Epidermal melanocyte (primary cell): Measurements from ENCODE around the gene INO80B.
"Not testable (repeated sequence)": the region's sequence is repeated elsewhere in the genome, so short reads cannot be mapped to it uniquely, and the experiment has no call there.

Source experiments
- DNase-seq: peaks from one replicate; pipeline ENCODE4 v3.0.0; 2011; ENCODE audit warnings: low spot score; ENCODE audit not compliant: insufficient read length

The INO80B gene

DNA sequence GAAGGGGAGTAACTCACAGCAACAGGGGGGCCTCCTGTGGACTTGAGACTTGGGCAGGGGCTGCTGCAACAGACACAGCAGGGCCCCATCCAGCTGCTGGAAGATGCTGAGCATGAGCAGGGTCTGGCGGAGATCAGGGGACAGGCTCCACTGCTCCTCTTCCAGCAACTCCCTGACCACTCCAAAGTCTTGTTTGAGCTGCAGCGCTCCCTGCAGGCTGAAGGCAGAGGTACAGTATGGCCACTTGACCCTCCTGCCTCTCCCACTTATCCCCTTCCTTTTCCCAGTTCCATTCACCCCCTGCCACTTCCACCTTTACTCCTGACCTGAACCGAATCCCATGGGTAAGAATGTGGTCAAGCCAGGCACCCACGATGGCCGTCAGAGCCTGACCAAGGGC, 20.0 kb downstream of the INO80B start:
- no peak for DNase-seq

DNA sequence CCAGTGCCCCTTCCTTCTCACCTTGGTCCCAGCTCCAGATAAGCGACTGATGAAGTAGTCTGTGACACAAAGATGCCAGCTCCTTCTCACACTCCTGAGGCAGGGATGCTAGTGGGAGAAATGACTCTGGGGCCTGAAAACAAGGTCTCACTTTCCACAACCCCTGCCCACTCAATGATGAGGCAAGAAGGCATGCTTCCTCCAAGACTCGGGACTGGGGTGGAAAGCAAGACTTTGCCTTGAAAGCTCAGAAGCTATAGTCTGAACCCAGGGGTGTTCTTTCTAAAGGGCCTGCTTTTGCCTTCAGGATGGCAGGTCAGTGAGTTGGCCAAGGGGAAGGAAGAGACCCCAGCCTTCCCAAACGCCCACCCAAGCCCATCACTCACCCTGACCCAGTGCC, 26.5 kb downstream of the INO80B start:
- DNase-seq: no peak

DNA sequence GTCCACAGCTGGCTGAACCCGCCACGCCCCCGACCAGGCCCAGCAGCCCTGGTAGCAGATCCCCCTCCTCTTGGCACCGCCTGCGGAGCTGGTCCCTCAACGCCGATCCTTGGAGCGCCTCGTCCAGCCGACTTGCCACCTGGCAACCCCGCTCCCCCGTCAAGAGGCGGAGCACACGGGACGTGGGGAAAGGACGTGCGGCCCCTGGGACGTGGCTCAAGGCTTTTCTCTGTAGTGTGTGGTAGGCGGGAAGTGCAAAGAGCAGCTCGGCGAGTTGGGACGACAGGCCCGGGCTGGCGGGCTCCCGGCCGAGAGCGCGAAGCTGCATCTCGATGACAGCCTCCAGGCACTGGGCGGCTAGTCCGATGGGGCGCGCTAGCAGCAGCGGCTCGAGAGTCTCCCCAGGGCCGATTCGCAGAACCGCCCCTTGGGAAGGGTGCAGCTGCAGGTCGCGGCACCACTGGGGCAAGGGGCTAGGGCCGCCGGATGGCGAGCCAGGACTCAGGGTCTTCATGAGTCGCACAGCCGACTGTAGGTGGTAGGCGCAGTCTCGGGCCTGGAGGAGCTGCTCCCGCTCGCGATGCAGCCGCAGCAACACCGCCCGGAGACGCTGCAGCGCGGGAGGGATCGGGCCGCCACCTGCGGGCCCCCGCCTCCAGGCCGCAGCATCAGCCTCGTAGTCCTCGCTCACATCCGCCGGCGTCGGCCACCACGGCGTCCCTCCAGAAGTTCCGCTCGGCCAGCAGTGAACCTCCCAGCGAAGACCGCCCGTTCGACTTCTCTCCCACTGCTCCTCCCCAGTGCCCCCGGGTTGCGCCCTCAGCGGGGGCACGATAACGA, 27.3 kb downstream of the INO80B start:
- no peak for DNase-seq

DNA sequence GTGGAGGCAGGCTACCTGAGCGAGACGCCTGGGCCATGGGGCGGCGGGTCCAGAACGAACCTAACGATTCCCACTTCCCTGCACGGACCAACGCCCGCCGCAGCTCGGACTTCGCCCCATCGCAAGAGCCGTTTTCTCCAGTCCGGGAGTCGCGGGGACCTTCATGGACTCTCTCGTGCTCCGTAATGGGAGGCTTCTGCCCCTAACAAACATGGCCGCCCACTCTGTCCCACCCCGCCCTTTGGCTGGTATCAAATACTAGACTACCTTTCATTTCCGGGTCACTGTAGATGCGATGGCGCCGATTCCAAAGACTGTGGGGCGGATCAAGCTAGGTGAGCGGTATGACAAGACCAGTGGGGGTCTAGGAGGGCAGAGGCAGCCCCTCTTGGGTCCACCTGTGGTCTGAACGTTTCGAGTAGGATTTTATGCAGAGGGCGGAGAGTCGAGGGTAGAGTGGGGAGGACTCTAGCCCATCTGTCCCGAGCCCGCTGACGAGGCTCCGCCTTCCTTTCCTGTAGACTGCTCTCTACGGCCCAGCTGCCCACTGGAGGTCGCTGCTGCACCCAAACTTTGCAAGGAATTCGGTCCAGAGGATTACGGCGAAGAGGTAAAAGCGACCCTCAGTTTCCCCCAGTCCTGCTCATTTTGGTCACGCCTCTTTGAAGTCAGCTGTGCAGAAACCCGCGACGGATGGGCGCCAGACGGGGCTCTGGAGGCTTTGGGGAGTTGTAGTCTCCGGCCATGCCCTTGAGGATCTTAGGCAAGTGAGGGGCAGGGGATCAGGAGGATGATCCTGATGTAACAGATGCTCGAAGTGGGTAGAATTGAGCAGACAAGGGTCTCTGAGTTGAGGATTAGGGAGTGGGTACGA, 28.2 kb downstream of the INO80B start, which contains the start of the genes CCDC142 and TTC31:
Gene CCDC142, minus strand, starts transcription at position 198 of the 874 bp plus-strand sequence. Its CDS starts 161 bp downstream, at position 37.
Gene TTC31, plus strand, starts transcription at position 281 of the 874 bp plus-strand sequence. Its CDS starts 15 bp downstream, at position 296.
- DNase-seq: peak; percentile 95

DNA sequence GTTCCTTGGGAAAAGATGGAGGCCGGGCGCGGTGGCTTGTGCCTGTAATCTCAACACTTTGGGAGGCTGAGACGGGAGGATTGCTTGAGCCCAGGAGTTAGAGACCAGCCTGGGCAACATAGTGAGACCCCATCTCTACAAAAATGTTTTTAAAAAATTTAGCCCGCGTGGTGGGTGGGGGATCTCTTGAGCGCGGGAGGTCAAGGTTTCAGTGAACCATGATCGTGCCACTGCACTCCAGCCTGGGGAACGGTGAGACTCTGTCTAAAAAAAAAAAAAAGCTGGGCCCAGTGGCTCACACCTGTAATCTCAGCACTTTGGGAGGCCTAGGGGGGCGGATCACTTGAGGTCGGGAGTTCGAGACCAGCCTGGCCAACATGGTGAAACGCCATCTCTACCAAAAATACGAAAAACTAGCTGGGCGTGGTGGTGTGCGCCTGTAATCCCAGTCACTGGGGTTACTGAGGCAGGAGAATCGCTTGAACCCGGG, 28.8 kb downstream of the INO80B start:
- DNase-seq: not testable (repeated sequence)

DNA sequence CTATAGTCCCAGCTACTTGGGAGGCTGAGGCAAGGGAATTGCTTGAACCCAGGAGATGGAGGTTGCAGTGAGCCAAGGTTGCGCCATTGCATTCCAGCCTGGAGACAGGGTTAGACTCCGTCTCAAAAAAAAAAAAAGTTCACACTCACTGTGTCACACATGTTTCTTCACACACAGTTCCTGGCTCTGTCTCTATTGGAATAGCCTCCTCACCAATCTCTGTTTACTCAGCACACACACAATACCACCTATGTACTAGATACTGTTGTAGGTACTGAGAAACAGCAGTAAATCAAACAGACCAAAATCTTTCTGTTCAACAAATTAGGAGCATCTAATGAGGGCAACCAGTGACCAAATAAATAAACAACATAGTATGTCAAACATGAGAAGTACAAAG, 31.3 kb downstream of the INO80B start:
- no peak for DNase-seq

DNA sequence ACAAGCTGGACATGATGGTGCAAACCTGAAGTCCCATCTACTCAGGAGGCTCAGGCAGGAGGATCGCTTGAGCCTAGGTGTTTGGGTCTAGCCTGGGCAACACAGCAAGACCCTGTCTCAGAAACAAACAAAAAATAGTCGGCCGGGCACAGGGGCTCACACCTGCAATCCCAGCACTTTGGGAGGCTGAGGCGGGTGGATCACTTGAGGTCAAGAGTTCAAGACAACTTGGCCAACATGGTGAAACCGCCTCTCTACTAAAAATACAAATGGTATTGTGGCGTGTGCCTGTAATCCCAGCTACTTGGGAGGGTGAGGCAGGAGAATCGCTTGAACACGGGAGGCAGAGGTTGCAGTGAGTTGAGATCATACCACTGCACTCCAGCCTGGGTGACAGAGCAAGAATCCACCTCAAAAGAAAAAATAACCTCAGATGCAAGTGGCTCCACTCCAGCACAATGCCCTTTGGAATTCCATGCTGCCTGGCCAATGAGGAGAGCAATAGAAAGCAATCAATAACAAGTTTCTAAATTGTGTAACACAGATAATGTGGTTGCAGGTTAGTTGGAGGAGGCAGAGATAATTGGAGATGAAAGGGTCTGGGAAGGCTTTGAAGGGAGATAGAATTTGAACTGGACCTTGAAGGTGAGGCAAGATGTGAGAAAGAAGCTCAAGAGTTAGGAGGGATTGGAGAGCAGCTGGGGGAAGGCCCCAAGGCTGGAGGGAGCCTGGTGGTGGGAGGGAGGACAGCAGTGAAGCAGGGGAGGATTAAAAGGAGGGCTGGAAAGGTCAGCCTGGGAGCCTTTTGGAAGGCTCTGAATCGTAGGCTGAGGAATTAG, 34.0 kb downstream of the INO80B start:
- DNase-seq: no peak

DNA sequence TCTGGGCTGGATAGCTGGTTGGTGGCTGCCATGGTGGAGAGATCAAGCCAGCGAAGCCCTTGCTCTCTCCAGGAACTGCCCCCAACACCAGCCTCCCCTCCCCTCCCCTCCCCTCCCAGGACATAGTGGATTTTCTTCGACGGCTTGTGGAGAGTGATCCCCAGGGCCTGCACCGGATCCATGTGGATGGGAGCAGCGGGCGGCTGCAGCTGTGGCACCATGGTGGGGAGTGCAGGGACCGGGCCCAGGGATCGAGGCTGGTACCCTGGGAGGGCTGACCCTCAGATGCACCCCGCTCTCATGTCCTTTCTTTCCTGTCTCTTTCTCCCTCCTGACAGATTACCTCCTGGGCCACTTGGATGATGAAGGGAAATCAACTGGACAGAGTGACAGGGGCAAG, 35.0 kb downstream of the INO80B start:
- no peak for DNase-seq

DNA sequence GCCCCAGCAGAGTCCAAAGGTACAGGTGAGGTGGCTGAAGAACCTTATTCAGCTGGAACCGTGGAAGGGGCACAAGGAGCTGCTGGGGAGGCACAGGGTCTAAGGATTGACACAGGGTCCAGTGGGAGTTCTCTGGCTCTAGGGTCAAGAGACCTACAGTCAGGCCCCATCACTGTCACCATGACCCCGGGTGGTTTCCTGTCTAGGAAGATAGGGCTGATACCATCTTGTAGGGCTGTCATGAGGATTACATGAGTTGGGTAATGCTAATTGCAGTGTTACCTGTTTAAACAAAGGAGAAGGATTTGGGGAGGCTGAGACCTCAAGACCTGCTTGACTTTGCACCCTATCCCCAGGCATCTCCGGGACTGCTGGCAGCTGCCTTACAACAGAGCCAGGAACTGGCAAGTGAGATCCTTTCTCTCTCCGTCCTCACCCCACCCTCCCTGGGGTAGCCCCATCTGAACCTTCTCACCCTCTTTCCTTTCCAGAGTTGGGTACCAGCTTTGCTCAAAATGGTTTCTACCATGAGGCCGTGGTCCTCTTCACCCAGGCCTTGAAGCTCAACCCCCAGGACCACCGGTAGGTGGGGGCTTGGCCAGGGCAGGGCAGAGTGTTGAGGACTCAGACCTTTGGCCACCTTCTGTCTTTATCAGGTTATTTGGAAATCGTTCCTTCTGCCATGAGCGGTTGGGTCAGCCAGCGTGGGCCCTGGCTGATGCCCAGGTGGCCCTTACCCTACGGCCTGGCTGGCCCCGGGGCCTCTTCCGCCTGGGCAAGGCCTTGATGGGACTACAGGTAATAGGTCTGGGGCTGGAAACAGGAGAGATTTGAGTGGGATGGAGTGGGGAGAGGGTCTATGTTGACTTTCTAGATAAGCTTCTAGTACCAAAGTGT, 37.0 kb downstream of the INO80B start:
- DNase-seq: no peak

DNA sequence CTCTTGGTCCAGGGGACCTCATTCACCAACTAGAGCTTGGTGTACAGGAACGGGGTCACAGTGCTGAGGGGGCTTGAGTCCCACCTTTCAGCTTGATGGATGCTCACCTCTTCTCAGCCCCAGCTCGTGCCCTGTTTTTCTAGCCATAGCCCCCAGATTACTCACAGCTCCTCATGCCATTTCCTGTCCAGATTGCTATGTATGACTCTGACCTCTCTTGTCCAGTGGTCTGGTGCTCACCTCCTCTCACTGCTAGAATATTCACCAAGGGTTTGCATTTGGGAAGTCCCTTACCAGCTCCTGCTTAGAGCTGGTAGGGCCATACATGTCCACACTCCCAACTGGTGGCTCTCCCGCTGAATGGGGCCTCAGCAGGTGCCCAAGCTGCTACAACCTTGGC, 38.7 kb downstream of the INO80B start:
- DNase-seq: no peak

DNA sequence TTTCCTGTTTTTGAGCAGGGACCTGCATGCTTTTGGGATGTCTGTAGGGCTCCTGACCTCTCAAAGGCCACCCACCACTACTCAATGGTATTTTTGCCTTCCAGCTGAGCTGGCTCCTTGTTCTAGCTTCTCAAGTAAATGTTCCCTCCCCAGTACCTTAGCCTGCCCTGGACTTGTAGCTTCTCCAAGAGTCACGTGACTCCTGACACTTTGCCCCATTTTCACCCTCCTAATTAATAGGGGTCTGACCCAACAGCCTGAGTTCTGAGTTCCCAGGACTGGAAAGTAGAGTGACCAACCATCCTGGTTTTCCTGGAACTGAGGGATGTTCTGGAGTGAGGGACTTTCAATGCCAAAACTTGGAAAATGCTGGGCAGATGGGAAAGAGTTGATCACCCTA, 40.6 kb downstream of the INO80B start:
- DNase-seq: no peak

DNA sequence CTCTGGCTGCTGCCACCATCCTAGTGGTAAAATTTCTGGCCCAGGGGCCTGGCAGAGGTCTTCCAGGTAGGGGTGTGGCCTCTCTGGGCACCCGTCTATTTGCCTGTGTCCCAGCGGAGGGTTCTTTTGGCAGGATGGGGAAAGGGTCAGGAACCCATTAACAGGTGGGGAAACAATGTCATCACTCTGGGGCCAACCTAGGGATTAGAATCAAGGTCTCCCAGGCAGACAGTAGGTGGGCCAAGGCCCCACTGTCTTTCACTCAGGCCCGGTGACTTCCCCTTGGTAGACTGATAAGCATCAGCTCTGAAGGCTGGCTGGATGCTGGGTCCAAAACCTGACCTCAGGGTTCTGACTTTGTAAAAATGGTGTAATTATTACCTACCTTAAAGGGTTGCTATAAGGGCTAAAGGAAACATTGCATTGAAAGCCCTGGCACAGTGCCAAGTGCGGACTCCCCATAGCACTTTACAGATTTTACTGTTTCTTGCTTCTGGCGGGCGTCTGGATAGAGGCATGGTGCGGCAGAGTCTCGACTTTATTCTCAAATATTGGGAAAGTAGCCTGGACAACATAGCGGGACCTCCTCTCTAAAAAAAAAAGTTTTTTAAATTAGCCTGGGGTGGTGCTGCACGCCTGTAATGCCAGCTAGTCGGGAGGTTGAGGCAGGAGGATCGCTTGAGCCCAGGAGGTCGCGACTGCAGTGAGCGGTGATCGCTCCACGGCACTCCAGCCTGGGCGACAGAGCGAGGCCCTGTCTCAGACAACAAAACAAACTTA, 42.3 kb downstream of the INO80B start:
- no peak for DNase-seq

DNA sequence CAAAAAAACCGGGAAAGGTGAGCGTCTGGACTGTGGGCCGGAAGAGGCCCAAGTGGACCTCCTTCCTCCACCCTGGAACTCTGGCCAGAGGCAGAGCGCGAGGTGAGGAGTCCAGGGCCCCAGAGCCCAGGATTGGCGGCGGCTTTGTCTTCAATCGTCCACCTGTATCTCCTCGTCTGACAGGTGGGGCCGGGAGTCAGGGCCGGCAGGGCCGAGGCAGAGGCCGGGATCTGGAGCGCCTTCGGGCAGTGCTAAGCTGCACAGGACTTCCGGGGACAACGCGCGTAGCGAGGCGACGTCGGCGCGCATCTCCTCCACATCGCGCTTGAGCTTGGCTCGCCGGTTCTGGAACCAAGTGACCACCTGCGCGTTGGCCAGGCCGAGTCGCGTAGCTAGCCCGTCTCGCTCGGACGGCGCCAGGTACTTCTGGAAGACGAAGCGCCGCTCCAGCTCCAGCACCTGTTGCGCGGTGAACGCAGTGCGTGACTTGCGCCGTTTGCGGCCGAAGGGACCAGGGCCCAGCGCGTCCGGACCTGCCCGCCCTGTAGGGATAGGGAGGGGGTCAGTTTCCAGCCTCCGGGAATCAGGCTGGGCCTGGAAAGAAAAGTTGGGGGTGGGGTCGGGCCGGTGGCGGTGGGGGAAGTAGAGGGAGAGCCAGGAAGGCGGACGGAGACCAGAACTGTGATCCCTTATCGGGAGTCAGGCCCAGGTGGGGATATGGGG, 43.1 kb downstream of the INO80B start:
- DNase-seq: no peak

DNA sequence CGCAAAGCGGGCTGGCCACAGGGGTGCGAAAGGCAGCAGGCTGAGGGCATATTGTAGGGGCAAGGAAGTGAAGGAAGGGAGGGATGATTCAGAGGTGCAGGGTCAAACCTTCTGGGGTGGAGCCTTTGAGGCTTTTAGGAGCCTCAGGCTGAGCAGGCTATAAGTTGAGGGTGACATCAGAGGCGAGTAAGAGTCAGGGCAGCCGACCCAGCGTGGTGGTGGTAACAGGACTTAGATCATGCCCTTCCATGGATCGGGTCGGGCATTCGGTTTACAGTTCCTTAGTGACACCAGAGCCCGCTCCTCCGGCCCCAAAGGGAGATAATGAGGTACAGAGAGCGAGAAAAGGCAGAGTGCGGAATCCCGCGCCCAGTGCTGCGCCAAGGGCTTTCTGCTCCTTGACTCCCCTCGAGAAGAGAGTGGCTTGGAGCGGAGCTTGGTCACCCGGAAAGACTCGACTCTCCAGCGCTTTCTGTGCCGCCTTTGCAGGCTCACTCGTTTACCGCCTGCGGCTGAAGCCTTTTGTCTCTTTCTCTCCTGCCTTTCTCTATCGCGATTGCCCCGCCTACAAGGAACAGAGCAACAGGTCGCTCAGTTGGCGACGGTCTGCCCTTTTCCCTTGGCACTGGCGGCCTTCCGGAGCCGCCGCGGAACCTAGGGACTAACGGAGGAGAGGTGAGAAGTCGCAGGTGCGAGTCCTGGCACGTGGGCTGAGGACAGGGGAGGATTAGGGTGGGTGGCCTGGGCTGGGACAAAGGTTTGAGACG, 43.8 kb downstream of the INO80B start:
- DNase-seq: no peak

DNA sequence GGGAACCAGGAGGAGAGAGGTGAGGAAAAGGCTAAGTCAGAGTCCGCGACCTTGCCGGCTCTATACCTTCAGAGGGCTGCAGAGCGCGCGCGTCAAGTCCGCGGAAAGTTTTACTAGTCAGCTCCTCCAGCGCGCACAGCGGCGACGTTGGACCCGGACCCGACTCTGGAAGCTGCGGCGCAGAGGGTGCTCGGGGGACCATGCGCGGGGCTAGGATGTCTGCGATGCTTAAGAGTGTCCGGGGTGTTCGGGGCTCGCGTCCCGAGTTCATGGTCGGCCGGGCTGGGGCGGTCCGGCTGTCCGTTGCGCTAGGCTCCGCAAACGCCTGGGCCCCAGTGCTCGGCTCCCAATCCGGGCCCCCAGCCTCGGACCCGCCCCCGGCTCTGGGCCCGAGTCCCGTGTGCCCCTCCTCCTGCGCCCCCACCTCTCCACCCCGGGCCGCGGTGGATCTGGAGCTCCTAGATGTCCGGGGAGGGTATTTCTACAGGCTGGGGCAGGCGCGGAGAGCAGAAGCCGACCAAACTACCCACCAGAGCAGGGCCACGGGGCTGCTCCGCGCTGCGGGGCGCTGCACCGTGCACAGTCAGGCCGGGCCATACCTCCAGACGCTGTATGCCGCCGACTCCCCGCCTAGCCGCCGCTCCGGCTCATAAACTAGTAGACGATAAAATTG, 44.5 kb downstream of the INO80B start, which contains the start of gene LBX2:
Gene LBX2, minus strand, starts transcription at position 337 of the 673 bp plus-strand sequence. Its CDS starts 66 bp downstream, at position 271.
- no peak for DNase-seq

DNA sequence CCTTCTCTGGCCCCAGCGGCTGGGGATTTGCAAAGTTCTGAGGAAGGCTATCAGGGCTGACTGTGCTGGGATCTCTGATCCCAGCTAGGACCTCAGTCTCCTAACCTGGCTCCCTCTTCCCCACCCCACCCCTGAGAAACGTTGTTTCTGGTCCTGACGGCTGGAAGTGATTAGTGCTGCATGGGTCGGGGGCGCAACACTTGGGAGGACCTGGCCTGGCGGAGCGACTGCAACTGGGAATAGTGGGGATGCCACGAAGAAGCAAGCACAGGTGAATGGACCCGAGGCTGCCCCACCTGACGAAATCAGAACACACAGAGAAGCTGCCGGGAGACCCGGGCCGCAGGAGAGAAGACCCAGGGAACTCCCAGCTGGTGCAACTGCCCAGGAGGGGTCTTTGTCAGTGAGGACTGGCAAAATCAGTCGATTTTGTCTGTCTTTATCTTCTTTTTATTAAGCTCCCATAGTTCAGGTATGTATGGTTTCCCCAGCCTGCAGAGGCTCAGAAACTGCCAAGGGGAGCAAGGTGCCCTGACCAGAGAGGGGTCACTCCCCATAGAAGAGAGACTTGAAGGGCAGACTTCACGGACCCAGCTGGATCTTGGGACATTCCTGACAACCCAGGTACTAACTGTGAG, 45.2 kb downstream of the INO80B start:
- no peak for DNase-seq

DNA sequence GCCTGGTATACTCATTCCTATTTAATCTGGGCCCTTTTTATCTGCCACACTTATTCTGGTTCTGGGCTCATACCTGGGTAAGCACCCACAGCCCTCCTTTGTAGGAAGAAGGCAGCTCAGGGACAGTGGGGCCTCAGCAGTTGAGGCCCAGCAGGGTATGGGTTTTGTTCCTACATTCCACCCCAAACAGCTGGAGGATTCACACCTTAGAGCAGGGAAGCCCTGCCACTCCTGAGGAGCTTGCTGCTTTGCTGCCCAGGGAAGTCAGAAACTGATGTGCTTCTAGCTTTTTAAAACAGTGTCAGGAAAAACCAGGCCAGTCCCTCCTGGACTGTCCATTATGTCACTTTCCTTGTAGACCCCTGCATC, 45.7 kb downstream of the INO80B start:
- DNase-seq: no peak
